DLD1 (cell line): ENCODE results near the gene SPTBN1.

Source experiments
- in situ Hi-C: cut with HindIII; loops from 2 replicates; pipeline ENCODE4 v1.10.0; 2017; ENCODE audit warnings: low sequenced_read_pairs

The SPTBN1 gene

GRCh38 chr2:54570925-54571694 is 115.0 kb downstream of the SPTBN1 start:
- in situ Hi-C loops: no loop called here

GRCh38 chr2:54572262-54572635 is 116.1 kb downstream of the SPTBN1 start:
- in situ Hi-C loops: no loop called here

- in situ Hi-C loops: no loop called here
Observed at GRCh38 chr2:54572636-54573536, 116.8 kb downstream of the SPTBN1 start.

GRCh38 chr2:54573537-54573919 is 117.4 kb downstream of the SPTBN1 start:
- in situ Hi-C loops: no loop called here

- in situ Hi-C loops: no loop called here
Observed at GRCh38 chr2:54574107-54574859, 118.2 kb downstream of the SPTBN1 start.

- in situ Hi-C loops: no loop called here
Observed at GRCh38 chr2:54574860-54575247, 118.7 kb downstream of the SPTBN1 start.

GRCh38 chr2:54575379-54575888 is 119.3 kb downstream of the SPTBN1 start:
- in situ Hi-C loops: no loop called here

GRCh38 chr2:54577035-54577434 is 120.9 kb downstream of the SPTBN1 start:
- in situ Hi-C loops: no loop called here

GRCh38 chr2:54577944-54578647 is 122.0 kb downstream of the SPTBN1 start:
- in situ Hi-C loops: no loop called here

- in situ Hi-C loops: no loop called here
Observed at GRCh38 chr2:54578648-54579045, 122.5 kb downstream of the SPTBN1 start.

- in situ Hi-C loops: no loop called here
Observed at GRCh38 chr2:54579061-54579681, 123.0 kb downstream of the SPTBN1 start.

GRCh38 chr2:54579682-54580620 is 123.8 kb downstream of the SPTBN1 start:
- in situ Hi-C loops: no loop called here

- in situ Hi-C loops: no loop called here
Observed at GRCh38 chr2:54581326-54582039, 125.4 kb downstream of the SPTBN1 start.

GRCh38 chr2:54582987-54583386 is 126.9 kb downstream of the SPTBN1 start:
- in situ Hi-C loops: no loop called here

- in situ Hi-C loops: no loop called here
Observed at GRCh38 chr2:54584598-54584997, 128.5 kb downstream of the SPTBN1 start.

- in situ Hi-C loops: no loop called here
Observed at GRCh38 chr2:54585136-54585733, 129.1 kb downstream of the SPTBN1 start.

- in situ Hi-C loops: no loop called here
Observed at GRCh38 chr2:54586062-54586461, 129.9 kb downstream of the SPTBN1 start.

- in situ Hi-C loops: no loop called here
Observed at GRCh38 chr2:54586494-54586893, 130.4 kb downstream of the SPTBN1 start.
